HG03159 (cell line): ENCODE results near the gene DDX49.
"Not testable (repeated sequence)": the region's sequence is repeated elsewhere in the genome, so short reads cannot be mapped to it uniquely, and the experiment has no call there.

Source experiments
- ATAC-seq: cut with Tn5 transposase; IDR thresholded peaks from one replicate; pipeline ENCODE4 v1.9.1; 2021; ENCODE audit warnings: mild to moderate bottlenecking, moderate library complexity; ENCODE audit not compliant: unreplicated experiment

DDX49 gene

DNA sequence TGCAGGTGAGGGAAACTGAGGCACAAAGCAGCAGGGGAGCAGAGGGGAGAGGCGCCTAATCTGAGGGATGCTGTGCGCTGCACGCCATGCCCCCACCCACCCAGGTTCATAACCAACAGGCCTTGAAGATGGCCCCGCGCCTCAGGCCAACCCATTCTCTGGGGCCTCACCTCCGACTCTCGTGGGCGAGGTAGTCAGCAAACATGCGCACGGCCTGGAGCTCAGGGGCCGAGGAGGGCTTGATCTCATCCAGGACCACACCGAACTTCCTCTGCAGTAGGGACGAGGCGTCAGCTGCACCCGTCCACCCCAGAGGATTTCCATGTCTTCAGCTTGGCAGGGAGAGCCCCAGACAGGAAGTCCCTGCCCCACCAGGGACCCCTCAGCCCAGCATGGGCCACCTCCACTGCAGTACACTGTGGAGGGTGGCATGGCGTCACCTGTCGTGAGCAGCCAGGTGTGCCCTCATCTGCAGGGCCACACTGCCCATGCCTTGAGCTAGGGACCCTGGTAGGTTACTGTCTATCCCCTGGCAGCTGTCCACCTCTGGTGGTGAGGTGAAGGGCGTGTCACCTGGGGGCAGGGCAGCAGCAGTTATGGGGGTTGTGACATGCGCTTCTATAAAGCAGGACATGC is 8.6 kb upstream of the DDX49 start:
- ATAC-seq: no peak

- ATAC-seq: no peak
These were observed 6.6 kb upstream of the DDX49 start for GRCh38 chr19:18912933-18913332.

GRCh38 chr19:18913466-18913865 is 6.0 kb upstream of the DDX49 start:
- ATAC-seq: no peak

DNA sequence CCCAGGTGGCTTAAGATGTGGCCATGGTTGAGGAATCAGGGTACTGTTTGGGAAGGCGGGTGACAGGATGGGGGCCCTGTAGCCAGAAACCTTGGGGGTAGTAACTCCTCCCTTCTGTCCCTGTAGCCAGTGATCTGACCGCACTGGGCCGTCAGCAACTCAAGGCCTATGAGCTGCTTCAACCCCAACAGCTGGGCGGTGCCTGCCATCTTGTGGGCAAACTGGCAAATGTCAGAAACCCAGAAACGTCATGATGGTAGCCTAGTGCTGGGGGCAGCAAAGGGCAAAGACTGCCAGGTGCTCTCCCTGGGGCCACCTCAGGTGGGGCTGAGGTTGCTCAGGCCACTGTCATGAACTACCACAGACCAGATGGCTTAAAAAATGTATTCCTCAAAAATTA is 3.9 kb upstream of the DDX49 start:
- no peak for ATAC-seq

- not testable (repeated sequence) for ATAC-seq
These were observed 1.9 kb upstream of the DDX49 start for GRCh38 chr19:18917593-18917992.

DNA sequence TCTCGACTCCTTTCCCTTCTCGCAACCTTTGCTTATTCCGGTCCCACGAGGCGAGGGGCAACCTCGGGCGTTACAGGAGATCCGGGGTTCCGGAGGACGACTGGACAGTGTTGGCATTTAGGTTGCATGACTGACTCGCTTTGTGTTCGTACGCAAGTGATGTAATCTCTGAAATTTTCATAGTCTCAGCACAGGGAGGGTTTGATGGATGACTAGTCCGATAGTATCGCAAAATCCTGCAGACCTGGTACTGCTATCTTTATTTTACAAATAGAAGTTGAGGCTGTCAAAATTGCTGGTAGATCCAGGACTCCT is 342 bp downstream of the DDX49 start:
- ATAC-seq: no peak

GRCh38 chr19:18920400-18920799 is 885 bp downstream of the DDX49 start:
- ATAC-seq: no peak

GRCh38 chr19:18921593-18921992 is 2.1 kb downstream of the DDX49 start:
- ATAC-seq: no peak

GRCh38 chr19:18922228-18922985 is 2.9 kb downstream of the DDX49 start:
- no peak for ATAC-seq

GRCh38 chr19:18924684-18925213 is 5.2 kb downstream of the DDX49 start:
- ATAC-seq: no peak

DNA sequence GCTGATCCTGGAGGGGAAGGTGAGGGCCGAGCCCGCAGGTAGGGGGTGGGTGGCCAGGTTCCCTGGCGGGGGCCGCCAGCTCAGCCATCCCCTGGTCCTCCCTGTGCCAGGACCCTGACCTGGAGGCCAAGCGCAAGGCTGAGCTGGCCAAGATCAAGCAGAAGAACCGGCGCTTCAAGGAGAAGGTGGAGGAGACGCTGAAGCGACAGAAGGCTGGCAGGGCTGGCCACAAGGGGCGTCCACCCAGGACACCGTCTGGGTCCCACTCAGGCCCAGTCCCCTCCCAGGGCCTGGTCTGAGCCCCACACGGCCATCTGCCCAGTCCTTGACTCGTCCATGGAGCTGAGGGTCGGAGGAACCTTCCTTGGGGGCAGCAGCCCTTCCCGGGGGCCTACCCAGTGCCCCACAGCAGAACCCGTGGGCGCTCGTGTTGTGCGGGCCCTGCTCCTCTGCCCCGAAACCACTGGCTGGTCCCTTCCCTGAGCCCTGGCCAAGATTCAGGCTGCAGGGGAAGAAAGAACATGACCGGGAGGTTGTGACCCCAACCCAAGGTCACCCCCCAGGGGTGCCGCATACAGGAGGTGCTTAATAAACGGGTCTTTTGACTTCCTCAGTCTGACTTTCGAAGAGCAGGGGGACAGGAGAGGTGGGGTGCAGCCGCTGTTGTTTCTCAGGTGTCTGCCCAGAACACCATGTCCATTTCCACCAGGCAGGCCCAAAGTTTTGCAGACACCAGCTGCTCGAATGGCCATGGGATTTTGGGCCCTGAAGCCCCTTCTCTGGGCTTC is 8.7 kb downstream of the DDX49 start:
- ATAC-seq: no peak

DNA sequence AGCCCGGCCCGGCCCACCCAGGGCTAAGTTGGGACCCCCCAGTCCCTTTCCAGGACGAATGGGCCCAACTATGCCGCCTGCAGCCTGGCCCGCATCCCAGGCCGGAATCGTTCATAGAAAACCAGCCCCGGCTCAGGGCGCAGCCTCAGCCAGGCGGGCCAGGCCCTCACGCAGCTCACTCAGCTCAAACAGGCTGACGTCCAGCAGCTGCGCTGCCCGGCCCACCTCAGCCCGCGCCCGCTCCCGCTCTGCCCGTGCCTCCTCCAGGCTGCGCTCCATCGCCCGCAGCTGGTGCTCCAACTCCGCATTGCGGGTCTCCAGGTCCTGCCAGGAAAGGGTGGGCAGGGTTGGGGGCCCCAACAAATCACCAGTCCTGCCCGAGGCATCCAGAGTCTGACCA is 9.8 kb downstream of the DDX49 start:
- no peak for ATAC-seq

- ATAC-seq: no peak
These were observed 12.0 kb downstream of the DDX49 start for GRCh38 chr19:18931316-18932162.

DNA sequence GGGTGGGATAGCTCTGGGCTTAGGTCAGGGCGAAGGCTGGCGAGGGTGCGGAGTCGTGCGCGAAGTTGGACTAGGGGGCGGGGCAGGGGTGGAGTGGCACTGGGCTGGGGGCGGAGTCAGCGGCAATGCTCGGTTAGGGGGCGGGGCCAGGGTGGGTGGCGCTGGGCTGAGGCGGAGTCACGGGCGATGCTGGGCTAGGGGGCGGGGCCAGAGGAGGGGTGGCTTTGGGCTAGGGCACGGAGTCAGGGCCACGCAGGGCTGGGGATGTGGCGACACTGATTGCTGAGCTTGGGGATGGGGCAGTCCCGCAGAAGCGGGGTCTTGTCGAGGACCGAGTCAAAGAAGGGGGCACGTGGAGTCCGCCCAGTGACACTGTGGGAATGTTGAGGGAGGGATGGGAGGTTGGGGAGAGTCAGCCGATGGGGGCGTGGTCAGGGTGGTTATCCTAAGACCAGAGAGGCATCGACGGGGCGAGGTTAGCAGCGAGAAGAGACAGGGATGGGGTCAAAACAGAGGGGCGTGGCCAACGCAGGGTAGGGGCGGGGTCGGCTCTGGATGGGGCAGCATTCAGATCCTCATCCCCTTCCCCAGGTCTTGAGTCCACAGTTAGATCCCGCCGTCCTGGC is 12.8 kb downstream of the DDX49 start:
- ATAC-seq: no peak

- no peak for ATAC-seq
These were observed 13.8 kb downstream of the DDX49 start for GRCh38 chr19:18933297-18933696.

DNA sequence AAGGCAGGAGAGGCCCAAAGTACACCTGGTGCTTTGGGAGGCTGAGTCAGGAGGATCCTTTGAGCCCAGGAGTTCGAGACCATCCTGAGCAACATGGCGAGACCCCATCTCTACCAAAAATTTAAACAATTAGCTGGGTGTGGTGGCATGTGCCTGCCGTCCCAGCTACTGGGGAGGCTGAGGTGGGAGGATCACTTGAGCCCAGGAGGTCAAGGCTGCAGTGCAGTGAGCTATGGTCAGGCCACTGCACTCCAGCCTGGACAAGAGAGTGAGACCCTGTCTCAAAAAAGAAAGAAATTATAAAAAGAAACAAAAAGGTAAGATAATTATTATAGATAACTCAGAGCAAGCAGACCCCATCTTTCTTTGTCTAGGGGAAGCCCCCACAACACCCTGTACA is 19.6 kb downstream of the DDX49 start:
- no peak for ATAC-seq

- ATAC-seq: no peak
These were observed 20.6 kb downstream of the DDX49 start for GRCh38 chr19:18939922-18940768.

DNA sequence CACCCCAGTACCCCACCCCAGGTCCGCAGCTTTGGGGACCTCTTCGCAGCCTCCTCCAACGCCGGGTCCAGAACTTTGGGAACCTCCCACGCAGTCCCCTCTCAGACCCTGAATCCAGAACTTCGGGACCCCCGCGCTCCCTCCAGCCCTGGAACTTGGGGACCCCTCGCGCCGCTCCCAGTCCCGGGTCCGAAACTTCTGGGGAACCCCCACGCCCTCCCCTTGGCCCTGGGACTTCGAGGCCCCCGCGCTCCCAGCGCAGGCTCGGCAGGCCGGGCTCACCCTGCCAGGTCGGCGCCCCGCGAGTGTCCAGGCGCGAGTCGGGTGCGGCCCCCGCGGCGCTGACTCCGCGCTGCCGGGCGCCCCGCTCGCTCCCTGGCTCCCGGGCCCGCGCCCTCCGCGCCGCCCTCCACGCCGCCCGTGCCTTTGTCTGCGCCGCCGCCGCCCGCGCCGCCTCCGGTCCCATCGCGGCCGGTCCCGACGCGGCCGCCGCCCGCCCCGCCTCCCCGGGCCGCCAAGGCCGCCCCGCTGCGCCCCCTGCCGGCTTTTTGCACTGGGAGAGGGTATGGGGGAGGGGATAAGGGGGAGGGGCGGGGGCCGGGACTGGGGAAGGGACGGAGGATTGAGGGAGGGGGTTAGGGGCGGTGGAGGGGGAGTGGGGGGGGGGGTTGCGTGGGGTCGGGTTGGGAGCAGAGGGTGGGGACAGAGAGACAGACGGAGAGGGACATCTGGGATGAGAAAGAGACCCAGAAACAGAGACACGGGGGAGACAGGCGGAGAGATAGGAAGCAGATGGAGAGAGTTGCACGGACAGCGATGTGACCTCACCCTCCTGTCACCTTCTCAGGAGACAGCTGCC is 21.5 kb downstream of the DDX49 start, which contains the start of gene HOMER3:
Gene HOMER3, minus strand, starts transcription at position 449 of the 859 bp plus-strand sequence. CDS start 2,235 bp downstream, outside the sequence.
- ATAC-seq: no peak
